Right lobe of liver (tissue), 4 donors: Measurements from ENCODE around the gene PRMT7.

ENCODE experiments used
- POLR2A ChIP-seq: fragments of 450-650 bp; IDR thresholded peaks from one replicate; pipeline ENCODE4 v1.6.1; 2017; ENCODE audit warnings: antibody characterized with exemption, mild to moderate bottlenecking
- TF ChIP-seq, protein P1 (sequence below), 4 donors: fragments of 200-600 bp in 3 of 4; fragments of 450-650 bp in 1 of 4; IDR thresholded peaks; one replicate each; pipeline versions ENCODE4 v1.5.1 to v1.8.0; 2016 to 2022; ENCODE audit warnings: antibody characterized with exemption in 4 of 4, mild to moderate bottlenecking in 2 of 4
- donor health status: DM: no; HTN: no; CAD: no.
- donor health status: DM: no; HTN: no; CAD: no.
- donor health status: DM: no; HTN: yes; CAD: no.

- TF ChIP-seq, protein P1, sequence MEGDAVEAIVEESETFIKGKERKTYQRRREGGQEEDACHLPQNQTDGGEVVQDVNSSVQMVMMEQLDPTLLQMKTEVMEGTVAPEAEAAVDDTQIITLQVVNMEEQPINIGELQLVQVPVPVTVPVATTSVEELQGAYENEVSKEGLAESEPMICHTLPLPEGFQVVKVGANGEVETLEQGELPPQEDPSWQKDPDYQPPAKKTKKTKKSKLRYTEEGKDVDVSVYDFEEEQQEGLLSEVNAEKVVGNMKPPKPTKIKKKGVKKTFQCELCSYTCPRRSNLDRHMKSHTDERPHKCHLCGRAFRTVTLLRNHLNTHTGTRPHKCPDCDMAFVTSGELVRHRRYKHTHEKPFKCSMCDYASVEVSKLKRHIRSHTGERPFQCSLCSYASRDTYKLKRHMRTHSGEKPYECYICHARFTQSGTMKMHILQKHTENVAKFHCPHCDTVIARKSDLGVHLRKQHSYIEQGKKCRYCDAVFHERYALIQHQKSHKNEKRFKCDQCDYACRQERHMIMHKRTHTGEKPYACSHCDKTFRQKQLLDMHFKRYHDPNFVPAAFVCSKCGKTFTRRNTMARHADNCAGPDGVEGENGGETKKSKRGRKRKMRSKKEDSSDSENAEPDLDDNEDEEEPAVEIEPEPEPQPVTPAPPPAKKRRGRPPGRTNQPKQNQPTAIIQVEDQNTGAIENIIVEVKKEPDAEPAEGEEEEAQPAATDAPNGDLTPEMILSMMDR (IDR thresholded peaks at IDR 0.05): no peak
- no peak for TF ChIP-seq POLR2A
Observed at GRCh38 chr16:68279726-68280558, 30.9 kb upstream of the PRMT7 start.
